ENCODE measurements around the gene DGKQ. TPM values are rescaled to one million over a fixed set of nuclear protein-coding genes. Genes with fewer than 3 reads are reported as not detected.
A peak's percentile ranks its signal among the peaks of the same experiment; 100 is the strongest.

Gene DGKQ
- total RNA-seq, 1 donor from 2014 or later = 15.0 TPM

DNA sequence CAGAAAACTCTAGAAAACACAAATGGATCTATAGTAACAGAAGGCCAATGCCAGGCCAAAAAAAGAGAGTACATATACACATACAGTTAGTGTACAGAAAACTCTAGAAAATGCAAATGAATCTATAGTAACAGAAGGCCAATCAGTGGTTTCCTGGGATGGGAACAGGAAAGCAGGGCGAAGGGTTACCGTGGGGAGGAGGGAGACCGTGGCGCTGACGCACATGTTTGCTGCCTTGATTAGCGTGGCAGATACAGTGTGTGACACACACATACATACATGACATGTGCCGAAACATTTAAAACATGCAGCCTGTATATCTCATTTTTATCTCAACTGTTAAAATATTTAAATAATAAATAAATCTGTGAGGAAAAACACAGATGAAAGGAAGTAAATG, 55.9 kb downstream of the DGKQ start:
- Mint-ChIP-seq H3K9me3 (no peaks in the 10 kb centered on the region), H3K4me3 (no peak overlapping the region), H3K36me3 (ENCODE audit: low read depth) (peaks cover 3% of the 10 kb centered on the region), H3K27ac (ENCODE audit: unreplicated experiment) (no peak overlapping the region), H3K4me1 (peaks cover 22% of the 10 kb centered on the region), H3K27me3 (ENCODE audit: low read depth) (no peaks in the 10 kb centered on the region)
- TF ChIP-seq, protein P1, sequence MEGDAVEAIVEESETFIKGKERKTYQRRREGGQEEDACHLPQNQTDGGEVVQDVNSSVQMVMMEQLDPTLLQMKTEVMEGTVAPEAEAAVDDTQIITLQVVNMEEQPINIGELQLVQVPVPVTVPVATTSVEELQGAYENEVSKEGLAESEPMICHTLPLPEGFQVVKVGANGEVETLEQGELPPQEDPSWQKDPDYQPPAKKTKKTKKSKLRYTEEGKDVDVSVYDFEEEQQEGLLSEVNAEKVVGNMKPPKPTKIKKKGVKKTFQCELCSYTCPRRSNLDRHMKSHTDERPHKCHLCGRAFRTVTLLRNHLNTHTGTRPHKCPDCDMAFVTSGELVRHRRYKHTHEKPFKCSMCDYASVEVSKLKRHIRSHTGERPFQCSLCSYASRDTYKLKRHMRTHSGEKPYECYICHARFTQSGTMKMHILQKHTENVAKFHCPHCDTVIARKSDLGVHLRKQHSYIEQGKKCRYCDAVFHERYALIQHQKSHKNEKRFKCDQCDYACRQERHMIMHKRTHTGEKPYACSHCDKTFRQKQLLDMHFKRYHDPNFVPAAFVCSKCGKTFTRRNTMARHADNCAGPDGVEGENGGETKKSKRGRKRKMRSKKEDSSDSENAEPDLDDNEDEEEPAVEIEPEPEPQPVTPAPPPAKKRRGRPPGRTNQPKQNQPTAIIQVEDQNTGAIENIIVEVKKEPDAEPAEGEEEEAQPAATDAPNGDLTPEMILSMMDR (conservative IDR thresholded peaks at IDR 0.05) = no peak
- no peak for DNase-seq (ENCODE audit: low read depth, low spot score)

DNA sequence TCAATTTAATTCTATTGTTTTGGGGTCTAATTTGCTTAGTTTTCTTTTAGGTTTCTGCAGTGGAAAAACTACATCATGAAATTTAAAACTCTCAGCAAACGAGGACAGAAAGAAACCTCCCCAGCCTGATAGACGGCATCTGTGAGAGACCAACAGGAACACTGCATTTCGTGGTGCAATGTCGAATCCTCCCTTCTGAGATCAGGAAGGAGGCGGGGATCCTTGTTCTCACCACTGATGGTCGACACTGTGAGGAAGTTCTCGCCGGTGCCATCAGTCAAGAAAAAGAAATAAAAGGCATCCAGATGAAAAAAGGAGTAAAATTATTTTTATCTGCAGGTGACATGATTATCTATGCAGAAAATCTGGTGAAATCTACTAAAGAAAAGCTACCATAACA, 57.8 kb downstream of the DGKQ start:
- peaks cover 3% of the 10 kb centered on the region for H3K36me3 Mint-ChIP-seq (ENCODE audit: low read depth)
- H3K27me3 Mint-ChIP-seq (ENCODE audit: low read depth) = no peaks in the 10 kb centered on the region
- no peak for DNase-seq (ENCODE audit: low read depth, low spot score)
- peaks cover 24% of the 10 kb centered on the region for H3K4me1 Mint-ChIP-seq
- H3K9me3 Mint-ChIP-seq = no peaks in the 10 kb centered on the region
- no peak overlapping the region for H3K4me3 Mint-ChIP-seq
- H3K27ac Mint-ChIP-seq (ENCODE audit: unreplicated experiment) = no peak overlapping the region
- TF ChIP-seq, protein P1 (conservative IDR thresholded peaks at IDR 0.05) = no peak

DNA sequence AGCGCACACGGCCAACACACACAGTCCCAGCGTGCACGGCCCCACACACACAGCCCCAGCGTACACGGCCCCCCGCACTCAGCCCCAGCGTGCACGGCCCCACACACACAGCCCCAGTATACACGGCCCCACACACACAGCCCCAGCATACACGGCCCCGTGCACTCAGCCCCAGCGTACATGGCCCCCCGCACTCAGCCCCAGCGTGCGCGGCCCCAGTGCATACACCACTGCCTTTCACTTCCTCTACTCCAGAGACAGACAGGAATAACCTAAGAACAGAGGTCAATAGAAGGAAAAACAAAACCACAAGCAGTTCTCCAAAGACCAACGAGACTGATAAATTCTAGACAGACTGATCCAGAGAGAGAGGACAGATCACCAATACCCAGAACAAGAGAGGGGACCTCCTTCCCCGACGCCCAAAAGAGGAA, 58.3 kb downstream of the DGKQ start:
- no peak overlapping the region for H3K4me3 Mint-ChIP-seq
- peaks cover 24% of the 10 kb centered on the region for H3K4me1 Mint-ChIP-seq
- DNase-seq (ENCODE audit: low read depth, low spot score) = no peak
- TF ChIP-seq, protein P1 (conservative IDR thresholded peaks at IDR 0.05) = no peak
- no peaks in the 10 kb centered on the region for H3K9me3 Mint-ChIP-seq
- H3K27me3 Mint-ChIP-seq (ENCODE audit: low read depth) = no peaks in the 10 kb centered on the region
- peaks cover 3% of the 10 kb centered on the region for H3K36me3 Mint-ChIP-seq (ENCODE audit: low read depth)
- H3K27ac Mint-ChIP-seq (ENCODE audit: unreplicated experiment) = peak overlapping the region; percentile 1

DNA sequence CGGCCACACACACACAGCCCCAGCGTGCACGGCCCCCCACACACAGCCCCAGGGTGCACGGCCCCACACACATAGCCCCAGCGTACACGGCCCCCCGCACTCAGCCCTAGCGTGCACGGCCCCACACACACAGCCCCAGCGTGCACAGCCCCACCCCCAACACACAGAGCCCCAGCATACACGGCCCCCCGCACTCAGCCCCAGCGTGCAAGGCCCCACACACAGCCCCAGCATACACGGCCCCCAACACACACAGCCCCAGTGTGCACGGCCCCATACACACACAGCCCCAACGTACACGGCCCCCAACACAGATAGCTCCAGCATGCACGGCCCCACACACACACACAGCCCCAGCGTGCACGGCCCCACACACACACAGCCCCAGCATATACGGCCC, 58.8 kb downstream of the DGKQ start:
- no peak overlapping the region for H3K27ac Mint-ChIP-seq (ENCODE audit: unreplicated experiment)
- peaks cover 3% of the 10 kb centered on the region for H3K36me3 Mint-ChIP-seq (ENCODE audit: low read depth)
- TF ChIP-seq, protein P1 (conservative IDR thresholded peaks at IDR 0.05) = no peak
- H3K4me1 Mint-ChIP-seq = peaks cover 24% of the 10 kb centered on the region
- no peak for DNase-seq (ENCODE audit: low read depth, low spot score)
- H3K27me3 Mint-ChIP-seq (ENCODE audit: low read depth) = no peaks in the 10 kb centered on the region
- H3K4me3 Mint-ChIP-seq = no peak overlapping the region
- H3K9me3 Mint-ChIP-seq = no peaks in the 10 kb centered on the region

DNA sequence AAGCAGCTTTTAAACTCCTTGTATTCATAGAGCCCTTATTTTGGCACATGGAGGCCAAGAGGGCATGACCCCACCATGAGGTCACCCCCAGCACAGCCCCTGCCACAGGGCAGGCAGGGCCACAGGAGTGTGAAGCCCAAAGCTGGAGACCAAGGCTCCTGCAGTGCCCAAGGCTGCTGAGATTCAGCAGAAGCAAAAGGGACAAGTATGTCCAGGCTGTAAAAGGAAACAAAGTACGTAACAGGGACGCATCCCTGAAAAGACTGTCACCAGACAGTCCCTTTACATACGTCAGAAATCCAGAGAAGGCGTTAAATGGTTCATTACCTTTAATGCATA, 60.1 kb downstream of the DGKQ start:
- TF ChIP-seq, protein P1 (conservative IDR thresholded peaks at IDR 0.05) = no peak
- no peaks in the 10 kb centered on the region for H3K27me3 Mint-ChIP-seq (ENCODE audit: low read depth)
- no peak overlapping the region for H3K4me3 Mint-ChIP-seq
- H3K27ac Mint-ChIP-seq (ENCODE audit: unreplicated experiment) = no peak overlapping the region
- no peak for DNase-seq (ENCODE audit: low read depth, low spot score)
- peaks cover 24% of the 10 kb centered on the region for H3K4me1 Mint-ChIP-seq
- H3K36me3 Mint-ChIP-seq (ENCODE audit: low read depth) = peaks cover 3% of the 10 kb centered on the region
- H3K9me3 Mint-ChIP-seq = no peaks in the 10 kb centered on the region
